SU-DHL-6 (cell line): Measurements from ENCODE around the gene KRT38.

ENCODE experiments used
- H2AFZ ChIP-seq: fragments of 200-600 bp; sonication (generic); 2 replicates; pipeline ENCODE4 v1.6.1; 2014; ENCODE audit warnings: low read depth, mild to moderate bottlenecking, moderate library complexity, mixed read lengths, antibody characterized with exemption, low read length; ENCODE audit not compliant: severe bottlenecking
- H3F3A ChIP-seq: fragments of 200-600 bp; shearing (Covaris generic); 2 replicates; pipeline ENCODE4 v1.6.0; 2016; ENCODE audit warnings: antibody characterized with exemption, mild to moderate bottlenecking; ENCODE audit not compliant: insufficient read depth
- H3K27ac ChIP-seq: fragments of 200-600 bp; sonication (generic); 2 replicates; pipeline ENCODE4 v1.5.1; 2016; ENCODE audit warnings: low read depth, mild to moderate bottlenecking, low read length, moderate library complexity, mixed read lengths
- H3K27me3 ChIP-seq: fragments of 200-600 bp; sonication (generic), shearing (Covaris generic); 2 replicates; pipeline ENCODE4 v1.6.0; 2014; ENCODE audit warnings: mild to moderate bottlenecking, low read length
- H3K36me3 ChIP-seq: fragments of 200-600 bp; sonication (generic); 2 replicates; pipeline ENCODE4 v1.6.1; 2014; ENCODE audit warnings: mild to moderate bottlenecking, low read length, mixed read lengths
- H3K4me2 ChIP-seq: fragments of 300-600, 200-600 bp; shearing (Covaris generic), sonication (generic); 2 replicates; pipeline ENCODE4 v1.6.0; 2014; ENCODE audit warnings: low read length, low read depth, mild to moderate bottlenecking; ENCODE audit not compliant: poor library complexity, severe bottlenecking
- H3K4me3 ChIP-seq: fragments of 200-600 bp; sonication (generic); 2 replicates; pipeline ENCODE4 v1.5.1; 2014; ENCODE audit warnings: antibody characterized with exemption, low read length, mild to moderate bottlenecking, mixed read lengths; ENCODE audit not compliant: insufficient read depth, poor library complexity, severe bottlenecking
- H3K79me2 ChIP-seq: fragments of 200-600 bp; sonication (generic); 2 replicates; pipeline ENCODE4 v1.6.1; 2014; ENCODE audit warnings: mild to moderate bottlenecking, low read length, moderate library complexity; ENCODE audit not compliant: insufficient read depth
- H3K9ac ChIP-seq: fragments of 200-600 bp; sonication (generic); 2 replicates; pipeline ENCODE4 v1.7.0; 2014; ENCODE audit warnings: mild to moderate bottlenecking, low read length
- H3K9me2 ChIP-seq: fragments of 200-600 bp; sonication (generic); replicated peaks from 2 replicates; pipeline ENCODE4 v1.6.1; 2014; ENCODE audit warnings: low read length; ENCODE audit not compliant: insufficient read depth
- H3K9me3 ChIP-seq: fragments of 200-600 bp; sonication (generic); 2 replicates; pipeline ENCODE4 v1.6.1; 2014; ENCODE audit warnings: low read length, mixed read lengths; ENCODE audit not compliant: insufficient read depth
- H4K20me1 ChIP-seq: fragments of 200-600 bp; sonication (generic); 2 replicates; pipeline ENCODE4 v1.6.1; 2014; ENCODE audit warnings: low read depth, mild to moderate bottlenecking, antibody characterized with exemption, low read length, moderate library complexity, mixed read lengths
- CTCF ChIP-seq: fragments of 200-600 bp; sonication (generic); IDR thresholded peaks from one replicate; pipeline ENCODE4 v1.5.1; 2017; ENCODE audit warnings: antibody characterized with exemption, mild to moderate bottlenecking, low read length, moderate library complexity; ENCODE audit not compliant: insufficient read depth, poor library complexity, severe bottlenecking
- EZH2phosphoT487 ChIP-seq: fragments of 200-600 bp; sonication (generic), shearing (Covaris generic); conservative IDR thresholded peaks from 2 replicates; pipeline ENCODE4 v1.6.1; 2018; ENCODE audit warnings: mild to moderate bottlenecking, antibody characterized with exemption, low read length, moderate library complexity, mixed read lengths

KRT38 gene

GRCh38 chr17:41406205-41406604, 34.6 kb downstream of the KRT38 start:
- no peak for TF ChIP-seq EZH2phosphoT487
- TF ChIP-seq CTCF, result no peak
- no peaks in the 10 kb centered on the region for H3K9me2 ChIP-seq
- no peaks in the 10 kb centered on the region for H4K20me1 ChIP-seq
- H3K27ac ChIP-seq, result no peak overlapping the region
- H3F3A ChIP-seq, result no peaks in the 10 kb centered on the region
- H3K4me2 ChIP-seq, result no peak overlapping the region
- no peak overlapping the region for H3K4me3 ChIP-seq
- no peaks in the 10 kb centered on the region for H3K36me3 ChIP-seq
- H3K79me2 ChIP-seq, result no peaks in the 10 kb centered on the region
- no peaks in the 10 kb centered on the region for H3K27me3 ChIP-seq
- no peak overlapping the region for H2AFZ ChIP-seq
- H3K9me3 ChIP-seq, result no peaks in the 10 kb centered on the region
- no peak overlapping the region for H3K9ac ChIP-seq

- Histone ChIP-seq H2AFZ (no peak overlapping the region), H3K79me2 (no peaks in the 10 kb centered on the region), H3K9me2 (no peaks in the 10 kb centered on the region), H3K4me3 (no peak overlapping the region), H4K20me1 (no peaks in the 10 kb centered on the region), H3K4me2 (no peak overlapping the region), H3K9ac (no peak overlapping the region), H3K27ac (no peak overlapping the region), H3K9me3 (no peaks in the 10 kb centered on the region), H3F3A (no peaks in the 10 kb centered on the region), H3K36me3 (no peaks in the 10 kb centered on the region), H3K27me3 (no peaks in the 10 kb centered on the region)
- no peak for TF ChIP-seq CTCF
- TF ChIP-seq EZH2phosphoT487, result no peak
Observed at GRCh38 chr17:41404024-41404671, 36.6 kb downstream of the KRT38 start.

- TF ChIP-seq EZH2phosphoT487 (no peak), CTCF (no peak)
- Histone ChIP-seq H3K36me3 (no peaks in the 10 kb centered on the region), H3K4me2 (no peak overlapping the region), H3K27me3 (no peaks in the 10 kb centered on the region), H3K9me3 (no peaks in the 10 kb centered on the region), H3K9ac (no peak overlapping the region), H3K9me2 (no peaks in the 10 kb centered on the region), H3F3A (no peaks in the 10 kb centered on the region), H2AFZ (no peak overlapping the region), H3K79me2 (no peaks in the 10 kb centered on the region), H3K27ac (no peak overlapping the region), H3K4me3 (no peak overlapping the region), H4K20me1 (no peaks in the 10 kb centered on the region)
Observed at GRCh38 chr17:41403404-41404023, 37.3 kb downstream of the KRT38 start.
